UCSD-AML1 (cell line): ENCODE measurements around the gene TMEM80.

Experiments
- DNase-seq: peaks from one replicate; lab custom pipeline; 2025; ENCODE audit not compliant: unreplicated experiment; lab: John Stamatoyannopoulos, UW

Gene TMEM80

GRCh38 chr11:699116-699508 lies 3.5 kb downstream of the TMEM80 start:
- DNase-seq, result no peak

DNA sequence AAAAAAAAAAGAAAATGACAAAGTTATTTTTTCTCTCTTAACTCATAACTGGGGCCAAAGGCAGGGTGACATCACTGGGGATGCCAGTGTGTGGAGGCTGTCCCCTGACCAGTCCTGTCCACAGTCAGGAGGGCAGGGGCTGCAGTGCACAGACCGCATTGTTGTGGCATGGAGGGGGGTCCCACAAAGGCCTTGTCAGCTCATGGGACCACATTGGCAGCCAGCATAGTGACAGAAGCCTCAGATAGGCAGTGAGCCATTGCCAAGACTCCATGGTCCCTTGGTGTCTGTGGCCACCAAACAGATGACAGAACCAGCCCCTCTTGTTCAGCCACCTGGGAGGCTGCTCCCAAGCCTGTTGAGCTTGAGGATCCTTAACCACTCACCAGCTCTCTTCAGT lies 4.1 kb downstream of the TMEM80 start:
- DNase-seq, result no peak

DNA sequence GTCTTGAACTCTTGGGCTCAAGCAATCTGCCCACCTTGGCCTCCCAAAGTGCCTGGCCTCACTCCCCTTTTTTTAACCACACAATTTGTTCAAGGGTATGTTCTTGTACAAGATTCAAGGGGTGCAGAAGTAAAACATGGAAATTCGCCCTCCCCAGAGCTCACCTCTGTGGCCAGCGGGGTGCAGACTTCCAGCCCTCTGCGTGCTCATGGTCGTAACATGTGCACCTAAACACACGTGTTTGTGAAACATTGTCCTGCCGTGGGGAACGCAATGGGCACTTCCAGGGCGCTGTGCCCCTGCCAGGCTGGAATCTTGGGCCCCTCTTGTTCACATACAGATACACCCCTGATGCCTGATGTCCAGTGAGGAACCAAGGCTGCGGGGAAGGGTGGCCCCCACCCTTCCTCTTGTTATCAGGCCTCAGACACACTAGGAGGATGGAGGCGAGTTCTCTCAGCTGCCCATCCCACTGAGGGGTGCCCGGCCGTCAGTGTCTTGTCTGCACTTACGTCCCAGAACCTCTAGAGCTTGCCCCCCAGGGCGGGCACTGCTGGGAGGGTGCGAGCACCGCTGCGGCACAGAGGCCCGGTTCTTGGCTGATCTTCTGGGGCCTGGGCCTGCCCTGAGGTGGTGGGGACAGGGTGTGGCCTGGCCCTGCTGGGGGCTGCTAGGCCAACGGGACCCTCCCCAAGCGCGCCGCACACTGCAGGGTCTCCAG lies 6.3 kb downstream of the TMEM80 start:
- DNase-seq, result no peak

- DNase-seq, result no peak
Observed at GRCh38 chr11:702462-703461, 7.1 kb downstream of the TMEM80 start.

- DNase-seq, result no peak
Observed at GRCh38 chr11:703506-703905, 7.9 kb downstream of the TMEM80 start.

- DNase-seq, result no peak
Observed at GRCh38 chr11:704228-704674, 8.6 kb downstream of the TMEM80 start.

DNA sequence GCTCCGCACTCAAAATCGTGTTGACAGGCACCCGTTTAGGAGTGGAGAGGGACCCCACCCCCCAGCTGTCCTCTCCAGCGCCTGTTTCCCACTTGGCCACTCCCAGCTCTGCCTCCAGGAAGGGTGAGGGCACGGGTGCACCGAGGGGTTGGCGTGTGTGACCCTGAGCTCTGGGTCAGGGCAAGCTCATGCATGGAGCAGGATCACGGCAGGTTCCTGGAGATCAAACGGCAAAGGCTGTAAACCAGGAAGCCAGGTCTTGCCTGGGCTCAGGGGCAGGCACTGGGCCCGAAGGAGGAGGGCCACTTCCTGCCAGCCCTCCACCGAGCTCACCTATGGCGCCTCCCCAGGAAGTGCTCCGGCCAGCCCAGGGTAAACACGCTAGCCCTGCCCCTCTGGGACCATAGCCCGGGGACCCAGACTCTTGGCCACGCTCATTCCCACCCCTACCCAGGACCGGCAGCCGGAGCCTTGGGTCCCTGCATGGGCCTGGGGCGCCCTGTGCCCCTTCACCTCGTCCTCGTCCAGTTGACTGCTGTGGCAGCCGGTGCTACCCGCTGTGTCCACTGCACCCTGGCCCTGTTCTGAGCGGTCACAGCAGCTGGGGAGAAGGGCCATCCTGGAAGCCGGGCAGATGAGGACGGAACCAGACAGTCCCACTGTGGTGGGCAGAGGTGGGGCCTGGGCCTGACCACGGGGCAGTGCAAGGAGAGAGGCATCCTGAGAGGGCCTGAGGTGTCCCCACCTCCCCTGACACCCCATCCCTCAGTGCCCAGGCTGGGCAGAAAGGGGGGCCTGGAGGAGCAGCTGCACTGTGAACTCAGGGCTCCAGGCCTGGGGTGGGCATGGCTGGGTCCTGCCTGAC lies 9.4 kb downstream of the TMEM80 start:
- DNase-seq, result no peak

DNA sequence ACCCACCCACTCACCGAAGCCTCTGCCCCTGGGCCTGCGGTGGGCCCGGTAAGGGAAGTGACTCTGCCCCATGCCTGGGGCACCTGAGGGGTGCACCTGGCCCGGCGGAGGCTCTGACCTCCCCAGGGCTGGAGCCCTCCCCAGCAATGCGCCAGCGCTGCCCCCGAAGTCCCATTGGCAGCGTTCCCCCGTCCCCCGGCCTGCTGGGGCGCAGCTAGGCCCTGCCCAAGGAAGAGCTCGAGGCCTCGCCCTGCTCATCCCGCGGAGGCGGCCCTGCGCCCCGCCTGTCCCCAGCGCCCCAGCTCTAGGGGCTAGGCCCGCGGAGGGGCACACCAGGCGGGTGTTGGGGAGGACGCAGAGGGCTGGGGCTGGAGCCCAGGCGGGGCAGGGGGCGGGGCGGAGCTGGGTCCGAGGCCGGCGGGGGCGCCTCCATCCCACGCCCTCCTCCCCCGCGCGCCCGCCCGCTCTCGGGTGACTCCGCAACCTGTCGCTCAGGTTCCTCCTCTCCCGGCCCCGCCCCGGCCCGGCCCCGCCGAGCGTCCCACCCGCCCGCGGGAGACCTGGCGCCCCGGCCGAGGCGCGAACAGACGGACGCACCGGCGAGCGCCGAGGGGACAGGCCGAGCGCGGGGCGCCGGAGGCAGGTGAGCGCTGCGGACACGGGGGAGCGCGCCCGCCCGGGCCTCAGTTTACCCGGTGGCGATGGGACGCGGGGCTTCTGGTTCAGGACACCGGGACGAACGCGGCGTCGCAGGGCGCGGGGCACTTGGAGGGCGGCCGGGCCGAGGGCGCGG lies 10.2 kb downstream of the TMEM80 start, which contains the start of gene EPS8L2:
EPS8L2 (plus strand) TSS at position 586 of the 793 bp plus-strand sequence. CDS start 3,177 bp downstream, outside the sequence.
- no peak for DNase-seq

DNA sequence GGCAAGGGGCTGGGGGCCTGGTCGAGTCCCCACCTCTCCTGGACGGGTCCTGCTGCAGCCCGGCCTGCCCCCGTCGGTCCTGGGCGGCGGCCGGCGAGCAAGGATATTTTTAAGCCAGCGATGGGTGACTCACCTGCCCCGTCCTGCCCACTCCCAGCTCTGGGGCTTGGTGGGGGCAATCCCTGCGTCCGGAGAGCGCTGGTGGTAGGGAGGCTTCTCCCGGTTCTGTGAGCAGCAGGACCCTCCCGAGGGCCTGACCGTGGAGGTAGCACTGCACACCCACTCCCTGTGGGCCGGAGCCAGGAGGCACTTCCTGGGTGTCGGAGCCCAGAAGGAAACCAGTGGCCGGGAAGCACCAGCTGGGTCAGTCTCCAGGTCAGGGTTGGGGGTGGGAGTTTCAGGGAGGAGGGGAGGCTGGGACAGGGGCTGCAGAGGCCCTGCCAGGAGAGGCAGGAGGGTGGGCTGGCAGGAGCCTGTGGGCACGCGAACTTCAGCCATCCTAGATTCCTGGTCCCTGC lies 10.9 kb downstream of the TMEM80 start:
- DNase-seq, result no peak

- no peak for DNase-seq
Observed at GRCh38 chr11:706957-707816, 11.6 kb downstream of the TMEM80 start.

- no peak for DNase-seq
Observed at GRCh38 chr11:707817-708420, 12.3 kb downstream of the TMEM80 start.

DNA sequence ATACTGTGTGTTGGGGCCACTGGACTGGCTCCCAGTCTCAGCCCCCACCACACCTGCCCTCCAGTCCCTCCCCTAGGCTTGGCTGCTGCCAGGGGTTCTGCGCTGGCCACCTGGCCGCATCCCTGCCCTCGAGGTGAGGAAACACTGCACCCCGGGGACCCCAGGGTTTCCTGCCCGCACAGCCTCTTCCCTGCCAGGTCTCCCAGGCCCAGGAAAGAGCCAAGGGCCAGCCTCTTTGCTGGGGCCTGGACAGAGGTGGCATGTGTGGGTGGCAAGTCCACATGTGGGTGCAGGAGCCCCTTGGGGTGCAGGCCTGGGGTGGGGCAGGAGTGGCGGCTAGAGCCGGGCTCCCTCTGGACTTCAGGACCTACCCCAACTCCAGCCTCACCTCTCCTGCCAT lies 12.9 kb downstream of the TMEM80 start:
- no peak for DNase-seq

GRCh38 chr11:709109-709997 lies 13.7 kb downstream of the TMEM80 start:
- no peak for DNase-seq

DNA sequence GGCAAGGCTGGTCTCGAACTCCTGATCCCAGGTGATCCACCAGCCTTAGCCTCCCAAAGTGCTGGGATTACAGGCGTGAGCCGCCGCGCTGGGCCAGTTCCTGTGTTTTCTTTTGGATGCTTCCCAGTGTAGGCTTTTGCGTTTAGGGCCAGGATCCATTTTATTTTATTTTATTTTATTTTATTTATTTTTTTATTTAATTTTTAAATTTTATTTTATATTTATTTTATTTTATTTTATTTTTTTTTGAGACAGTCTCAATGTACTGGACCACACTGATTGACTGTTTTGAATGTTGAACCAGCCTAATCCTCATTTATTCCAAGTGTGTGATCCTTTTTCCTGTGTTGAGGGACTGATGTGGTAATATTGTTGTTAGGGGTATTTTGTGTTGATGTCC lies 18.8 kb downstream of the TMEM80 start:
- no peak for DNase-seq

- no peak for DNase-seq
Observed at GRCh38 chr11:719214-720016, 23.8 kb downstream of the TMEM80 start.

DNA sequence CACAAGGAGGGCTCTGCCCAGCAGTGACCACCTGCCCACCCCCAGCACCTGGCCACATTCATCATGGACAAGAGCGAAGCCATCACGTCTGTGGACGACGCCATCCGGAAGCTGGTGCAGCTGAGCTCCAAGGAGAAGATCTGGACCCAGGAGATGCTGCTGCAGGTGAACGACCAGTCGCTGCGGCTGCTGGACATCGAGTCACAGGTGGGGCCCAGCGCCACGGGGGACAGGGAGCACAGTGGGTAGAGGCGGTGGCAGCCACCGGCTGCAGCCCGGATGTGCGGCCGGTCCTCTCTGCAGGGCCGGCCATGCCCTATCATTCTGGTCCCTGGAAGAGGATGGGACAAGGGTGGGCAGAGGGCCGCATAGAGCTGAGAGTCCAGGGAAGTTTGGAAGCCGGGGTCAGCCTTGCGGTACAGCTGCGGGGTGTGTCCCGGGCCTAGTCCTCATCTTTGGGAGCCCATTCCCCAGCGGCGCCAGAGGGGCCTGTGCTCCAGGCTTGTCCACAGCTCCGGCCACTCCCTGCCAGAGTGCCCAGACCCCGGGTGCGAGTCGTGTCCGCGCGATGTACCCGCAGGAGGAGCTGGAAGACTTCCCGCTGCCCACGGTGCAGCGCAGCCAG lies 24.5 kb downstream of the TMEM80 start:
- DNase-seq, result no peak
